Ascending aorta (tissue), 2 donors: ENCODE results near the gene KDM8. TPM values are rescaled to one million over a fixed set of nuclear protein-coding genes. Genes with fewer than 3 reads are reported as not detected.

Experiments used
- DNase-seq, 2 donors: peaks; one replicate each; pipeline ENCODE4 v3.0.0-alpha.2; 2019; ENCODE audit warnings: low spot score in 2 of 2
- H3K27ac ChIP-seq, 2 donors: fragments of 200-600 bp; sonication (generic); one replicate each; pipeline ENCODE4 v1.5.1; 2016 to 2017; ENCODE audit warnings: mild to moderate bottlenecking in 1 of 2
- H3K27me3 ChIP-seq: fragments of 200-600 bp; sonication (generic); one replicate; pipeline ENCODE4 v1.5.1; 2017
- H3K36me3 ChIP-seq, 2 donors: fragments of 200-600 bp; sonication (generic); one replicate each; pipeline ENCODE4 v1.5.1; 2016
- H3K4me1 ChIP-seq, 2 donors: fragments of 200-600 bp; sonication (generic); one replicate each; pipeline ENCODE4 v1.5.1; 2016 to 2017; ENCODE audit warnings: mild to moderate bottlenecking in 1 of 2
- H3K4me3 ChIP-seq, 2 donors: fragments of 200-600 bp; sonication (generic); one replicate each; pipeline ENCODE4 v1.5.1; 2016 to 2017; ENCODE audit warnings: mild to moderate bottlenecking in 1 of 2
- H3K9me3 ChIP-seq, 2 donors: fragments of 200-600 bp; sonication (generic); one replicate each; pipeline ENCODE4 v1.5.1; 2016
- CTCF ChIP-seq, 3 experiments: fragments of 200-600 bp in 2 of 3; fragments of 450-650 bp in 1 of 3; sonication (generic) in 2 of 3; IDR thresholded peaks; one replicate each; pipeline ENCODE4 v1.5.1; 2016 to 2019; ENCODE audit warnings: antibody characterized with exemption in 3 of 3, mild to moderate bottlenecking in 1 of 3, moderate library complexity in 1 of 3
- intact Hi-C: fragments of 100-400 bp; cut with DNase I; formaldehyde crosslinking; loops from one replicate; pipeline ENCODE4 v1.15.1; 2023
- total RNA-seq: library from RNA; depleted of rRNA; stranded (reverse); fragments of >200 nt; gene quantifications from one replicate; pipeline ENCODE4 v1.1.0, GENCODE V29; 2016

KDM8 gene
- total RNA-seq, 1 donor from 2014 or later: 55.5 TPM

GRCh38 chr16:27182906-27183405 lies 20.4 kb upstream of the KDM8 start:
- TF ChIP-seq CTCF (IDR thresholded peaks at IDR 0.05): no peak
- Histone ChIP-seq H3K4me3 (no peak overlapping the region), H3K4me1 (no peaks in the 10 kb centered on the region), H3K9me3 (no peaks in the 10 kb centered on the region), H3K36me3 (no peaks in the 10 kb centered on the region), H3K27me3 (no peaks in the 10 kb centered on the region), H3K27ac (no peak overlapping the region)
- intact Hi-C loops: no loop called here
- no peak for DNase-seq

- Histone ChIP-seq H3K36me3 (no peaks in the 10 kb centered on the region), H3K4me1 (no peaks in the 10 kb centered on the region), H3K27me3 (no peaks in the 10 kb centered on the region), H3K27ac (no peak overlapping the region), H3K4me3 (no peak overlapping the region), H3K9me3 (no peaks in the 10 kb centered on the region)
- DNase-seq: no peak
- intact Hi-C loops: no loop called here
- TF ChIP-seq CTCF (IDR thresholded peaks at IDR 0.05): no peak
These were observed 17.6 kb upstream of the KDM8 start for GRCh38 chr16:27185776-27186130.

- Histone ChIP-seq H3K27ac (no peak overlapping the region), H3K27me3 (no peaks in the 10 kb centered on the region), H3K36me3 (no peaks in the 10 kb centered on the region), H3K4me1 (no peaks in the 10 kb centered on the region), H3K9me3 (no peaks in the 10 kb centered on the region), H3K4me3 (no peak overlapping the region)
- TF ChIP-seq CTCF (IDR thresholded peaks at IDR 0.05): no peak
- intact Hi-C loops: no loop called here
- DNase-seq: no peak
These were observed 14.7 kb upstream of the KDM8 start for GRCh38 chr16:27188633-27189032.

GRCh38 chr16:27189335-27189972 lies 13.9 kb upstream of the KDM8 start:
- no peaks in the 10 kb centered on the region for H3K36me3 ChIP-seq
- no peak for TF ChIP-seq CTCF (IDR thresholded peaks at IDR 0.05)
- intact Hi-C loops: no loop called here
- H3K9me3 ChIP-seq: no peaks in the 10 kb centered on the region
- H3K4me1 ChIP-seq: no peaks in the 10 kb centered on the region
- H3K27ac ChIP-seq: no peak overlapping the region
- no peak overlapping the region for H3K4me3 ChIP-seq
- no peak for DNase-seq
- H3K27me3 ChIP-seq: no peaks in the 10 kb centered on the region

- no peak for DNase-seq
These were observed 12.9 kb upstream of the KDM8 start for GRCh38 chr16:27190316-27190871.

More at GRCh38 chr16:27190316-27190871, 12.9 kb upstream of the KDM8 start:
- Histone ChIP-seq H3K36me3 (no peaks in the 10 kb centered on the region), H3K4me3 (no peak overlapping the region), H3K27me3 (no peaks in the 10 kb centered on the region), H3K4me1 (no peaks in the 10 kb centered on the region), H3K9me3 (no peaks in the 10 kb centered on the region), H3K27ac (no peak overlapping the region)
- intact Hi-C loops: no loop called here
- TF ChIP-seq CTCF (IDR thresholded peaks at IDR 0.05): no peak
